ENCODE results near the gene AHNAK2. TPM values are rescaled to one million over a fixed set of nuclear protein-coding genes. Genes with fewer than 3 reads are reported as not detected.
"Not testable (repeated sequence)": the region's sequence is repeated elsewhere in the genome, so short reads cannot be mapped to it uniquely, and the experiment has no call there.

The AHNAK2 gene
- total RNA-seq, 1 donor from 2014 or later: 5.5 TPM

GRCh38 chr14:104908303-104908702 is 69.9 kb downstream of the AHNAK2 start:
- ATAC-seq (no peak), DNase-seq (ENCODE audit: low spot score) (no peak)

GRCh38 chr14:104905579-104905933 is 72.6 kb downstream of the AHNAK2 start:
- not testable (repeated sequence) for ATAC-seq; DNase-seq (ENCODE audit: low spot score)

- not testable (repeated sequence) for ATAC-seq; DNase-seq (ENCODE audit: low spot score)
Measured at GRCh38 chr14:104904650-104905578, 73.3 kb downstream of the AHNAK2 start.

- no peak for ATAC-seq
- DNase-seq (ENCODE audit: low spot score): no peak
Measured at GRCh38 chr14:104903990-104904389, 74.2 kb downstream of the AHNAK2 start.

- no peak for ATAC-seq
- no peak for DNase-seq (ENCODE audit: low spot score)
Measured at GRCh38 chr14:104900639-104901512, 77.3 kb downstream of the AHNAK2 start.

GRCh38 chr14:104899781-104900180 is 78.4 kb downstream of the AHNAK2 start:
- DNase-seq (ENCODE audit: low spot score) (no peak), ATAC-seq (no peak)

- DNase-seq (ENCODE audit: low spot score) (no peak), ATAC-seq (no peak)
Measured at GRCh38 chr14:104898870-104899510, 79.2 kb downstream of the AHNAK2 start.

- DNase-seq (ENCODE audit: low spot score) (no peak), ATAC-seq (no peak)
Measured at GRCh38 chr14:104898195-104898558, 80.0 kb downstream of the AHNAK2 start.

- DNase-seq (ENCODE audit: low spot score) (no peak), ATAC-seq (no peak)
Measured at GRCh38 chr14:104897330-104898194, 80.6 kb downstream of the AHNAK2 start.

GRCh38 chr14:104895786-104896661 is 82.2 kb downstream of the AHNAK2 start:
- DNase-seq (ENCODE audit: low spot score) (peak; percentile 49), ATAC-seq (peak; percentile 4)

GRCh38 chr14:104895207-104895785 is 82.9 kb downstream of the AHNAK2 start:
- peak; percentile 64 for ATAC-seq
- DNase-seq (ENCODE audit: low spot score): peak; percentile 72

GRCh38 chr14:104894331-104895206 is 83.6 kb downstream of the AHNAK2 start:
- DNase-seq (ENCODE audit: low spot score) (peak; percentile 45), ATAC-seq (no peak)

- ATAC-seq: no peak
- peak; percentile 46 for DNase-seq (ENCODE audit: low spot score)
Measured at GRCh38 chr14:104893435-104894207, 84.6 kb downstream of the AHNAK2 start.

- no peak for DNase-seq (ENCODE audit: low spot score)
Measured at GRCh38 chr14:104892531-104893434, 85.4 kb downstream of the AHNAK2 start.

GRCh38 chr14:104891664-104892530 is 86.3 kb downstream of the AHNAK2 start:
- ATAC-seq (no peak), DNase-seq (ENCODE audit: low spot score) (peak; percentile 45)

More at GRCh38 chr14:104892531-104893434, 85.4 kb downstream of the AHNAK2 start:
- no peak for ATAC-seq
